GM19025 (cell line): ENCODE results near the gene SIRT7.
"Not testable (repeated sequence)": the region's sequence is repeated elsewhere in the genome, so short reads cannot be mapped to it uniquely, and the experiment has no call there.

ENCODE experiments used
- ATAC-seq: cut with Tn5 transposase; IDR thresholded peaks from one replicate; pipeline ENCODE4 v1.9.1; 2021; ENCODE audit warnings: mild to moderate bottlenecking, low read depth, moderate library complexity; ENCODE audit not compliant: unreplicated experiment

Gene SIRT7

DNA sequence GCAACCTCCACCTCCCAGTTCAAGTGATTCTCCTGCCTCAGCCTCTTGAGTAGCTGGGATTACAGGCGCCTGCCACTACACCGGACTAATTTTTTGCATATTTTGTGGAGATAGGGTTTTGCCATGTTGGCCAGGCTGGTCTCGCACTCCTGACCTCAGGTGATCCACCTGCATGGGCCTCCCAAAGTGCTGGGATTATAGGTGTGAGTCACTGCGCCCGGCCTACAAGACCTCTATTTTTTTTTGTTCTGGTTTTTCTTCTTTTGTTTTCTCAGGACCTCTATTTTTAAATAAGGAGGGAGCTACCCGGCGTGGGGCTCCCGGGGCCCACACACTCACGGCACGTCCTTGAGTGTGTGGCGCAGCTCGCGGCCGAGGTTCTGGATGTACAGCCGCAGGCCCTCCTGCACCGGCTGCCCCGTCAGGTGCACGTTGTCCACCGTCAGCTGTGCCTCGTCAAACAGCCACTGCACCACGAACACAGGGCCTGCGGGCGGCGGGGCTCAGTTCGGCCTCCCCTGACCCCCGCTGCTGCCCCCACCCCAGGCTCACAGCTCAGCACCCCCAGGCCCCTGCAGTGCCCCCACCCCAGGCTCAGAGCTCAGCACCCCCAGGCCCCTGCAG, 37.2 kb upstream of the SIRT7 start:
- no peak for ATAC-seq

DNA sequence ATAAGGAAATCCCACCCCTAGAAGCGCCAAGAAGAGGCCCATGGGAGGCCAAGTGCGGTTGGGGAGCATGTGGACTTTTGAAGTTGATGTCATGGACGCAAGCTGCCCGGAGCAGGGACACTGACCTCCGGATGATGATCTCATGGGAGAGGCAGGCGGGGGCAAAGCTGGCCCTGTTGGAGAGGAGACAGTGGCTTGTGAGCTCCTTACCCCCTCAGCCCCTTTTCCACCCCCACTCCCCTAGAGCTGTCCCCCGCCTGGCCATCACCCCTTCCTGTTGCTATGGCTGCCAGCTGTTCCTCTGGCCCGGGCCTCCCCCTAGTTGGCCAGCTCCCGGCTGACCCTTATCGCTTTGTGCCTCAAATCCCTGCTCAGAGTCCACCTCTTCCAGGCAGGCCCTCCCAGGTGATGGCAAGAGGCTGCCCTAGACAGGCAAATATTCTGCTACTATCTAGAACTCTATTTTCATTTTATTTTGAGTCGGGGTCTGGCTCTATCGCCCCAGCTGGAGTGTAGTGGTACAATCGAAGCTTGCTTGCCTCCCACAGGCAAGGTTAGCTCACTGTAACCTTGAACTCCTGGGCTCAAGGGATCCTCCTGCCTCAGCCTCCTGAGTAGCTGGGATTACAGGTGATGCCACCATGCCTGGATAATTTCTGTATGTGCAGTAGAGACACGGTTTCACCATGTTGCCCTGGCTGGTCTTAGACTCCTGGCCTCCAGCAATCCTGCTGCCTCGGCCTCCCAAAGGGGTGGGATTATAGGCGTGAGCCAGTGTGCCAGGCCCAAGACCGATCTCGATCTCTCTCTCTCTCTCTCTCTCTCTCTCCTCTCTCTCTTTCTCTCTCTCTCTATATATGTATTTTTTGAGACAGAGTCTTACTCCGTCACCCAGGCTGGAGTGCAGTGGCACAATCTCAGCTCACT, 36.4 kb upstream of the SIRT7 start:
- no peak for ATAC-seq

DNA sequence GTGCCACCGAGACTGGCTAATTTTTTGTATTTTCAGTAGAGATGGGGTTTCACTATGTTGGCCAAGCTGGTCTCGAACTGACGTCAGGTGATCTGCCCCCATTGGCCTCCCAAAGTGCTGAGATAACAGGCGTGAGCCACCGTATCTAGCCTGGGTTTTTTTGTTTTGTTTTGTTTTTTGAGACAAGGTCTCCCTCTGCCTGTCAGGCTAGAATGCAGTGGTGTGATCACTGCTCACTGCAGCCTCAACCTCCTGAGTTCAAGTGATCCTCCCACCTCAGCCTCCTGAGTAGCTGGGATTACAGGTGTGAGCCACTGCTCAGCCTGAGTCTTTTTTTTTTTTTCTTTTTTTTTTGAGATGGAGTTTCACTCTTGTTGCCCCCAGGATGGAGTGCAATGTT, 35.5 kb upstream of the SIRT7 start:
- ATAC-seq: not testable (repeated sequence)

DNA sequence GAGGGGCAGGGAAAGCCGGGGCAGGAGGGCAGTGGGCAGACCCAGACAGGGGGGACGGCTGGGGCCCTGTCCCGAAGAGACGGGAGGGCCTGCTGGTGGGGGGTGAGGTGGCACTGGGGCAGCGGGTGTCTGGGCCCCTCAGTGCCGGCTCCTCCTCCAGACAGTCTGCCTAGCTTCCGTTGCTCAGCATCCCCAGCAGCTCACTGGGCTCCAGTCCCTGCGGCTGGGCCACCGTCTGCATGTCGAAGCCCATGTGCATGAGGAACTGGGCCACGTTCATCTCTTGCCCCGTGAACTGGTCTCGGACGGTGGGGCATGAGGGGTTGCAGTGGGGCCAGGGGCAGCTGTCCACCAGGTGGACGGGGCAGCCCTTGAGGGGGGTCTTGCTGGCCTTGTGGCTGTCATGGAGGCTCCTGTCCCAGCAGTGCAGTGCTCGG, 34.8 kb upstream of the SIRT7 start:
- no peak for ATAC-seq

DNA sequence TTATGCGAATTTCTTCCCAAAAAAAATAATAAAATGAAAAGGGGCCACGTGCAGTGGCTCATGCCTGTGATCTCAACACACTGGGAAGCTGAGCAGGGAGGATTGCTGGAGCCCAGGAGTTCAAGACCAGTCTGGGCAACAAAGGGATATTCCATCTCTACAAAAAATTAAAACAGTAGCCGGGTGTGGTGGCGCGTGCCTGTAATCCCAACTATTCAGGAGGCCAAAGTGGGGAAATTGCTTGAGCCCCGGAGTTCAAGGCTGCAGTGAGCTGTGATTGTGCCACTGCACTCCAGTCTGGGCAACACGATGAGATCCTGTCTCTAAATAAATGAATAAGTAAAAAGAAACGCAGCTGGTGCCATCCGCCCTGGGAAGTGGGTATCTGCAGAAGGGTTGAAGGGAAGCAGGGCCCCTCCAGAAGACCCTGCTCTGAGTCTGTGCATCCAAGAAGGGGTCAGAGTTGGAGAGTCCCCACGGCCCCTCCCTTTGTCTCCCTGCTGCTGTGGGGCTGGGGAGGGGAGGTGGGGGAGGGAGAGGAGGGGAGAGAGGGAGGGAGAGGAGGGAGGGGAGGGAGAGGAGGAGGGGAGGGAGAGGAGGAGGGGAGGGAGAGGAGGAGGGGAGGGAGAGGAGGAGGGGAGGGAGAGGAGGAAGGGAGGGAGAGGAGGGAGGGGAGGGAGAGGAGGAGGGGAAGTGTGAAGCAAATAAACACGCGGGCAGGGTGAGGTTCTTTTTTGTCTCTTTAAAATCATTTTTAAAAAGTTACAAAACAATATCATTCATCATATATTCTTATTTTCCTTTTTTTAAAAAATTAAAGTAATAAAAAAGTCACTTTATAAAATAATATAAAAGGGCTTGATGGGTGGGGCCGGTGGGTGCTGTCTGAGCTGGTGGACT, 34.1 kb upstream of the SIRT7 start:
- no peak for ATAC-seq

DNA sequence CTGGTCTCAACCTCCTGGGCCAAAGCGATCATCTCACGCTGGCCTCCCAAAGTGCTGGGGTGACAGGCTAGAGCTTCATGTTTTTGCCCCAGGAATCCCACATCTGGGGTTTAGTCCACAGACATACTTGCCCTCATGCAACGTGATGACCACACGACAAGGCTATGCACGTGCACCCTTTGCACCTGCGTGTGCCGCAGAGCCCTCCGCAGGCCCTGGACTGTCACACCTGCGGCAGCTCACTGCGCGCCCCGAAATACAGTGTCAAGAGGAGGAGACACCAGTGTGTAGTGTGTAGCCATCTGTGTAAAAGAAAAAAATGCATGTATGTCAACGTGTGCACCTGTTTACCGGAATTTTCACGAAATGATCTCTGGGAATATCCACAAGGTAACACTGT, 32.5 kb upstream of the SIRT7 start:
- no peak for ATAC-seq

DNA sequence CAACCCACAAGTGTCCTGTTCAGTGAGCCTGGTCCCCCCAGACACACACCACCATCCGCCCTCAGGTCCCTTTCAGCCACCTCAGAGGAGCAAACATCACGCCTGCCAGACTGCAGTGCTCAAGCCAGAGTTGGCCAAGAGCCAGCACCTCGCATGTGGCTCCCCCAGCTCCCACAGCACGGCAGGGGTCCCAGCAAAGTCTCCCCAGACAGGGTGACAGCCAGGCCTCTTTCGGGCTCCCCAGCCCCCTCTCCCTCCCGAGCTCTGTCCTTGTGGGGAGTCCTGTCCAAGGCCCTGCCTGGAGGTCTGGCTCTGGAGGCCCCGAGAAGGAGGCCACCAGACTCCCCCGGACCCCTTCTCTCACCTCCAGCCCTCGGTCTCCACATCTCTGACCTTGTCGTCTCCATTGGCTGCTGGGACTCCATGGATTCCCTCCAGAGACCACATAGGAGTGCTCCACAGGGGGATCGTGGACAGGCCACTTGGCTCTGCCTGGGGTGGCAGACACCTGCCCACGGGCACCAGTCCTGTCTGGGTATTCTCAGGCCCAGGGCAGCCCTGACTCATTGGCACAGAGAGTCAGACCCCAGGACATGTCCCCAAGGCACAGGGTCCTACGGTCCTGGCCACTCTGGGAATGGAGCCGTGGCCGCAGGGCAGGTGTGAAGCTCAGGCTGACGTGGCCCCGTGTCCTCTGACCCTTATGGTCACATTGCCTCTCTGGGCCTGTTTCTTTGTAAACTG, 30.8 kb upstream of the SIRT7 start:
- no peak for ATAC-seq

DNA sequence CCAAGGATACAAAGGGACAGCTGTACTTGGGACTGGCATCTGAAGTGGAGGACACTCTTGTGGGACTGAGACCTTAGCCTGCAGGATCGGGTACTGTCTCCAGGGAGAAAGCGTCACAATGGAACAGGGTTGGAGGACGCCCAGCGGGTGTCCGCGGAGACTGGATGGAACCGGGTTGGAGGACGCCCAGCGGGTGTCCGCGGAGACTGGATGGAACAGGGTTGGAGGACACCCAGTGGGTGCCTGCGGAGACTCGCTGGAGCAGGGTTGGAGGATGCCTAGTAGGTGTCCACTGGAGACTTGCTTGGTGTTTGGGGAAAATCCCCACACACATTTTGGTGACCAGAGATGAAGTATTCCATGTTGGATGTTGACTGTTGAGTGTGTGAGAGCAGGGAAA, 29.2 kb upstream of the SIRT7 start, which contains the start of gene MYADML2:
TSS of gene MYADML2 (minus strand) at position 45 of the 400 bp plus-strand sequence. CDS start 5,492 bp downstream, outside the sequence.
- no peak for ATAC-seq

DNA sequence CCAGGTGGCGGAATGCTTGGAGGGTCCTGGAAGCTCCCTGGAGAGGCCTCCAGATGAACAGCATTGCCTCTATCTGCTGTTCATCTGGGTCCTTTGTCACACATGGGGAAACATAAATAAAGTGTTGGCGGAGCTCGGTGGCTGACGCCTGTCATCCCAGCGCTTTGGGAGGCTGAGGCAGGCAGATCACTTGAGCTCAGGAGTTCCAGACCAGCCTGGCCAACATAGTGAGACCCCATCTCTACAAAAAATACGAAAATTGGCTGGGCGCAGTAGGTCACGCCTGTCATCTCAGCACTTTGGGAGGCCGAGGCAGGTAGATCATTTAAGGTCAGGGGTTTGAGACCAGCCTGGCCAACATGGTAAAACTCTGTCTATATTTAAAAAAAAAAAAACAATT, 26.9 kb upstream of the SIRT7 start:
- ATAC-seq: no peak

DNA sequence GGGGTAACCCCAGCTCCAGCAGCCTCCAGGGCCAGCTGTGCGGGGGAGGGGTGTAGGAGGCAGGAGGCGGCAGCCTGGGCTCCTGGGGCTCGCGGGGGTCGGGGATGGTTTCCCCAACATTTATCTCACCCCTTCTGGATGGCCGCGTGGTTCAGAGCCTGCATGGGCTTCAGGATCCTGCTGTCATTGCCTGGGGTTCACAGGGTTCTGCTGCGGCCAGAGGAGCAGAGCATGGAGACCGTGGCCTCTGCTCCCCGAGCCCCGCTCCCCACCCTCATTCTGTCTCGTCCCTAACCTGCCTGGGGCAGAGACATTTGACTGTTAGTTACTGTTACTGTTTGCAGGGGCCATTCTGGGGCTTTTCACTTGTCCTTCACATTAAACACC, 24.2 kb upstream of the SIRT7 start:
- ATAC-seq: no peak

DNA sequence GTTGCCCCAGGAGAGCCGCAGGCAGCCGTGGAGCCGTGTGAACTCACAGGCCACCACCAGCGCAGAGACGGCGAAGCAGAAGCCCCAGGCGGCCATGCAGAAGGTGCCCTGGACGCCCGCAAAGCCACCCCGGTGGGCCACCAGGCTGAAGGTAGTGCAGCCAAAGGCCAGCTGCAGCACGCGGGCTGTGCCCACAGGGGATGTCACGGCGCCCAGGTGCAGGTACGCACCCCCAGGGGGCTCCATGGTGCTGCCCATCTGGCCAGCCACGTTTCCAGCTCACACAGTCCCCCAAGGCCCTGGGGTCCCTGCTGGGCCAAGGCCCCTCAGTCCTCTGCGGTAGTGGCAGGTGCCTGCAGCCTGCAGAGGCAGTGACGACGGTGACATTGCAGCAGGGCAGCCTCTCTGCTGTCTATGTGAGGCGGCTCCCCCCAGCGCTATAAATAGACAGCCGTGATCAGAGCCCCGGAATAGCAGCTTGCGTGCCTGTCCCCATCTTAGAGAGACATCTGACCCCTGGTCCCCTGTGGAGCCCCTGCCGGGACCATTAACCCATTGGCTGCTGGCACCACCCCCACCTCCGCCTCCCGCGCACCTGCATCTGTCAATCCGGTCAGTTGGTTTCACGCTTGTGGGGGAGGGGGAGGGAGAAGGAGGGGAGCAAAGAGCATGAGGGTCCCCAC, 23.6 kb upstream of the SIRT7 start:
- ATAC-seq: no peak

DNA sequence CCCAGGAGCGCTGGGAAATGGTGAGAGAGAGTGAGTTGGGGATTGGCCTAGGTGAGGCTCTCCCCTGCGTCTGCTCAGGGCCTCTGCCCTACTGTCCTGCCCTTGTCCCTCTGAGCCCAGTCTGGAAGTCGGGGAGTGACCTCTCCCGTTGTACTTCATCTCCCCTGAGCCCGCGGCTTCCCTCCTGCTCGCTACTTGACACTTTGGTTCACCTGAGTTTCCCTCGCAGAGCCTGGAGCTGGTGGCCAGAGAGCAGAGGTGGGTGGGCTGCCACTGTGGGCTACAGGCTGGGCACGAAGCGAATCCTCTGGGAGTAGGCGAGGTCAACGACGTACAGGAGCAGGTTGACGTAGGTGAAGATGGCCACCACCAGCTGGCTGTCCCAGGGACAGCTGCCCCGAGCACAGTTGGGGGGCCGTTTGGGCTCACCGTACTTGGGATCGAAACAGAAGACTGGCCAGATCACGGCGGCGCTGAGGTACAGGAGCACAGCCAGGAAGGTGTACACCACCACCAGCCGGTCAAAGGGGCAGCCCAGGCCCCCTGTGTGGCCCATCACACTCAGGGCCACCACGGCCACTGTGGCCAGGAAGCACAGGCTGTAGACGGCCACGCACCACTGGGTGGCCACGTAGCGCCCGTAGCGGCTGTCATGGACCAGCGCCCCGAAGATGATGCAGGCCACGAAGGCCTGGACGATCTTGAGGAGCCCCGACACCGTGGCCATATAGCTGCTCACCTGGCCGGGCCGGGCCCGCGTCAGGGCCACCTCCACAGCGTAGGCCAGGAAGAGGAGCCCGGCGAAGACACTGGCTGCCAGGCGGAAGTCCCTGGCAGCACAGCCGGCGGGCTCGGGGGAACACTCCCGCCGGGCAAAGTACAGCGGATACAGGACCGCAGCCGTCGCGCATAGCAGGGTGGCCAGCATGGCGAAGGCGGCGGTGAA, 22.8 kb upstream of the SIRT7 start:
- no peak for ATAC-seq

DNA sequence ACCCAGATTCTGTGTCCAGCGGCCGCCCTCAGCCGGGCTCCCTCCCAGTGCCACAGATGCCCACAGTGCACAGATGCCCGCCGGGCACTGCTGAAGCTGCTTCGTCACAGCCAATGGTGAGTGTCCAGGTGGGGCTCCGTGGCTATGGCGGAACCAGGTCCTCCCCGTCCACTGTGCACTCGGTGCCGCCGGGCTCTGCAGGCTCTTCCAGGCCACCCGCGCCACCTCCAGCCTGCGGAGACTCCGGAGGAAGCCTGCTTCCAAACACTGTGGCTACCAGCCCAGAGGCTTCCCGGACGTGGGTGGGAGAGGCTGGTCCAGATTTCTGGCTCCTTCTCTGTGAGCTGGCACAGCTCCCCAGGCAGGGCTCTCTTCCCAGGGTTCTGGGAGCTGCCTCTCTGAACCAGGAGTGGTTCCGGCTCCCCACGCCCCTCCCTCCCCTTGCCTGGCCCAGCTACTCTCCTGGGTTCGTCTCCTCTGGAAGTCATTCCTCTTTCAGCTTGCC, 22.0 kb upstream of the SIRT7 start:
- no peak for ATAC-seq

DNA sequence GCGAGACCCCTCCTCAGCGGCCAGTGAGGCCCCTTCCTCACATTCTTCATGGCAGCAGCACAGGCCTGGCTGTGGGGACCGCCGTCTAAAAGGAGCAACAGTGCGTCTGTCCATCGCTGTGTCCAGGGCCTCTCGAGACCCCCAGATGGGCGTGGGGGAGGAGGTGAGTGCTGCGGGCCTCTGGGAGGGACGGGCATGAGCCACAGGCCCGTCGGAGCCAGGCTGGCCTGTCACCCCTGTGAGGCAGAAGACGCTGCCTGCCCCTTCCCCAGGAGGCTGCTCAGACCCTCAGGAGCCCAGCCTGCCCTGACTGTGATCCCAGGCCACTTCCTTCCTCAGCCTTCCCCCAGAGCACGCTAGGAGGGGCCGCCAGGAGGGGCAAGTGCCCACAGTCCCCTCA, 21.2 kb upstream of the SIRT7 start:
- no peak for ATAC-seq

DNA sequence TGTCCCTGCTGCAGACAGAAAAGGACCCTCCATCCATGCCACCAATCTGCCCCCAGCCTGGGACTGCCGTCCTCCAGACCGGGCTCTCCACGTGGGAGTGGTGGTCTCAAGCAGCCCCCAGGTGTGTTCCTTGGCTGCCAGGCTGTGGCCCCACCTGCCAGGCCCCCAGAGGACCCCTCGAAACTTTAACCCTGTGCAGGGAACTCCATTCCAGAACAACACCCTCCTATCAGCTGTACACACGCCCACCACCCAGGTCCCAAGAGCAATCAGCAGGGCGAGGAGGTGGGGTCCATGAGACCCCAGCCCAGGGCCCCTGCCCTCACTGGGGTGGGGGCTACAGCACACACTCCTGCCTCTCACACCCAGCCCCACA, 17.7 kb upstream of the SIRT7 start:
- no peak for ATAC-seq

DNA sequence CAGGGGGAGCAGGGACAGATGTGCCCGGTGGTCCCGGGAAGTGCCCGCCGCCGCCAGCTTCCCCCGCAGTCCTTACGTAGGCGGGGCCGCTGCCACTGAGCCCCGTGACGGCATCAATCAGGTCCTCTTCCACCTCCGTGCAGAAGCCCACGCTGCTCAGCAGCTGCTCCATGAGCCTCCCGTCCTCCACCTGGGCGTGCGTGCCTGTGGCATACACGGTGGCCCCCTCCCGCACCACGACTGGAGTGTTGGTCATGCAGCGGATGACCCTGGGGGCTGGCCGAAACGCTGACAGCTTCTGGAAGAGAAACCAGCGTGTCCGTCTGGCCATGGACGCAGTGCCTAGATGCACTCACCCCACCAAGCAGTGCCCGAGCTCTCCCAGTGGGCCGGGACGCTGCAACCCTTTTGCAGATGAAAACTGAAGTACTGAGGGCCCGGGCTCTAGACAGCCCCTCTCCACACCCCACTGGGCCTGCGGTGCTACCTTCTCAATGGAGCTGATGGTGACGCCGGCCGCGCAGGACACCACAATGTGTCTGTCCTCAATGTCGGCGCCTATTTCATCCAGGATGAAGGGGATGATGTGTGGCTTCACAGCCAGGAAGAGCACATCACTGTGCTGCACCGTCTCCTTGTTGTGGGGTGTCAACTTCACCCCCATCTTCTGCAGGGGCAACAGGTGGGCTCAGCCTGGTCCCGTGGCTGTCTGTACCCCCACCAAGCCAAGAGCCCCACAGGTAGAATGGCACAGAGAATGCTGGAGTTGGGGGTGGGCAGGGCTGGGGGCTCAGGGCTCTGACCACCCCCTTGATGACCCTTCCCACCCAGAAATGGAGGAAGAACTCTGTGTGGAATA, 17.1 kb upstream of the SIRT7 start:
- ATAC-seq: no peak

DNA sequence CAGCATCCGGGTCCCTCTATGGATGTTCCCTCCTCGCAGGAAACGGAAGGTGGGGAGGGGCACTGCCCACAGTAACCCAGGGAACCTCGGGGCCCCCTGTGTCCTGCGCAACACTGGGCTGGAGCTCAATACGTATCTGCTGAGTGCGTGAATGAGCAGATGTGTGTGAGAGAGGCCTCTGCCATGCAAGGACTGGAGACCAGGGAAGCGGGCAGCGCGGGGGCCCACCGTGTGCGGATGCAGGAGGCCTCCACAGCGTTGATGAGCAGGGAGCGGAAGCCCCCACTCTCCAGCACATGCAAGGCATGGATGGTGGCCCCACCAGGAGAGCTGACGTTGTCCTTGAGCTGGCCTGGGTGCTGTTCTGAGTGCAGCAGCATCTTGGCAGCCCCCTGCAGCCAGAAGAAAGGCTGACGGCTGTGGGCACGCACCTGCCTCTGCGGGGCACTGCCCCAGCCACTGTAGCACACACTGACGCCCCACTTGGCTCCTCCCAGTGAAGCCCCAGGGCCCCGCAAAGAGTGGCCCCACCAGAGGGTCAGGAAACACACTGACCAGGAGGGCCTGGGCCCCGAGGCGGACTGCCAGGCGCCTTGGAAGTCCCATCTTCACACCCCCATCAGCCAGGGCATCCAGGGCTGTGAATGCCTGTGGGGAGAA, 16.3 kb upstream of the SIRT7 start:
- ATAC-seq: no peak
